ENCODE measurements around the gene RIMS4.
A peak's percentile ranks its signal among the peaks of the same experiment; 100 is the strongest.

RIMS4 gene

DNA sequence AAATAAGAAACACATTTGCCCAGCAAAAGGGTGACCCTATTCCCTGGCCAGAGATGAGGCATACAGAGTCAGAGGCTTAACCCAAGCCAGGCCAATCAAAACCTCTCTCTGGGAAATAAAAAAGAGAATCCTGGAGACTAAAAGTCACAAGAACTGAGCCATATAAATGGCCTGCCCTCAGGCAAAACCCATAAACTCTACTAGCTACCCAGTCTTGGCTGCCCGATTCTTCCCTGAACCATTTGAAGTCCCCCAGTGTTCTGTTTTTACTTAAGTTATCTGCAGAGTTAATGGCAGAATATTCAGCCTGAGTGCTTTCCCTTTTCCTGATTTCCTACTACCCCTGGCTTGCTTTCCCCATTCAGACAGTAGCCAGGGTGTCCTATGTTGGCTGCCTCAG lies 50.8 kb downstream of the RIMS4 start:
- peak; percentile 71 for DNase-seq

DNA sequence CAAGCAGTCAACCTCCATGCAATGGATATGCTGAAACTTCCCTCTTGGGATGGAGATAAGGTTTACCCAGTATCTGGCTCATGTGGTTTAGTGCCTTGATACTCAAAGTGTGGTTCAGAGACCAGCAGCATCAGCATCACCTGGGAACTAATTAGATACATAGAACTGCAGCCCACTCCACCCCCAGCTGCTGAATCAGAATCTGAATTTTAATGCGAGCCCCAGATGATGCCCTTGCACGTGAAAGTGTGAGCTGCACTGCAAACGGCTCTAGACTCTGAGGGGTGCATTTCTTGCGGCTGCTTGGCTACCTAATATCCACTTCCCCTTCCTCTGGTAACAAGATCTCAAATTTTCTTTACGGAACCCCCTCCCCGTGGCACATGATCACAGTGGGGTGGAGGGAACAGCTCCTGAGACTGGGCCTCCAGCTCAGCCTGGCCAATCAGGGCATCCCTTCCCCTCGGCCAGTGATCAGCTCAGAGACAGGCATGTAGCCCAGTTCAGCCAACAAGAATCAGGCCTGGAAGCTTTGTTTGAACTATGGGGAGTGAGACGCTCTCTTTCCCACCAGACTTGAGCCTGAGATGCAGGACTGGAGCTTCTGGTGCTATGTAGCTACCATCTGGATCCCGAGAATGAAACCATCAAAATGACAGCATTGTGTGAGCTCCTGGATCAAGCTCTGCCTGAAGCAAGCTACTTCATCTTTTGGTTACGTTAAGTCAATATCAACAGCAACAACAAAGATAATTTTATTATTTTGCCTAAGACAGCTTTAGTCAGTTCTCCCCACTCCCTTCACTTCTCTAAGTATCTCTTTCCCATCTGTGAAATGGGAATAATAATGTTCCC lies 51.9 kb downstream of the RIMS4 start:
- DNase-seq, result no peak

GRCh38 chr20:44756956-44757355 lies 53.4 kb downstream of the RIMS4 start:
- DNase-seq, result no peak

GRCh38 chr20:44756011-44756688 lies 54.2 kb downstream of the RIMS4 start:
- no peak for DNase-seq

GRCh38 chr20:44754554-44754953 lies 55.8 kb downstream of the RIMS4 start:
- peak; percentile 70 for DNase-seq

GRCh38 chr20:44752099-44752931 lies 58.0 kb downstream of the RIMS4 start:
- DNase-seq, result no peak

GRCh38 chr20:44750081-44750805 lies 60.1 kb downstream of the RIMS4 start:
- no peak for DNase-seq

DNA sequence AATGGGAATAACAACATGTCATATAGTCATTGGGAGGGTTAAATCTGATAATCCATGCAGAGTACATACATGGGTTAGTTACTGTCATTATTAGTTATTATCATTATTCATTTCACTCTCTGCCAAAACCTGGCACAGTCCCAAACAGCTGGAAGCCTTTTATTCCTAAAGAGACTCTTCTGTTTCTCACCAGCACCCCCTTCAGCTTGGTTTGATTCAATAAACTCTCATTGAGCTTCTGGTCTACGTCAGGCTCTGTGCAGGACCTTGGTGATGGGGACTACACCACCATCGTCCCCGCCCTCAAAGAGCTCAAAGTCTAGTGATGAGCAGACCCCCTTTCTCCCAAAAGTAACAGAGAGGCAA lies 62.4 kb downstream of the RIMS4 start:
- DNase-seq, result no peak

DNA sequence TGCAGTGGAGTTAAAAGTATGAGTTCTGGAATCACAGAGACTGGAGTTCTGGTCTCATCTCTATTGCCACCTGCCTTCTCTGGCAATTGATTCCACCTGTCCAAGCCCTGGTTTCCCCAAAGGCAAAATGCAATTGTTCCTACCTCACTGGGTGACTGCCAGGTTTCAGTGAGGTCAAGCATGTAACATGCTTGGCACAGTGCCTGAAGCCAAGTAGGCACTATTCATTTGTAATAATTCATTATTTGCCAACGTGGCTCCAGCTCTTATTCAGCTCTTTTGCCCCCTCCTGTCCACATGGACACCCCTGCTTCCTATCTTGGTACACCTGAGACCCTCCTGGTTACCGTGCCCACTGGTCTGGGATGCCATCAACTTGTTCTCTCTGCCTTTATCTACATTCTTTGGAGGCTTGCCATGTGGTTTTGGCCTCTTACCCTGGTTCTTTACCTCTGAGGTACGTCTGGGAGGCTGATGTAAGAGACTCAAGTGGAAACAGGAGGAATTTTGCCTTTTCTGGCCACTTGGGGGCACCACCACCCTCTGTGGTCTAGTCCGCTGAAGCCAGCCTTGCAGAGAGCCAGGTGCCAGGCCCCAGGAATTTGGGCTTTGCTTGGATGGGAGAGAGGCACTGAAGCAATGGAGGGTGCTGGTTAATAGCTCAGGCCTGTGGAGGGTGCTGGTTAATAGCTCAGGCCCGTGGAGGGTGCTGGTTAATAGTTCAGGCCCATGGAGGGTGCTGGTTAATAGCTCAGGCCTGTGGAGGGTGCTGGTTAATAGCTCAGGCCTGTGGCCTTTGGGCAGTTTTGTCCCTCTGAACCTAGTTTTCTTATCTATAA lies 63.0 kb downstream of the RIMS4 start:
- peak; percentile 91 for DNase-seq

DNA sequence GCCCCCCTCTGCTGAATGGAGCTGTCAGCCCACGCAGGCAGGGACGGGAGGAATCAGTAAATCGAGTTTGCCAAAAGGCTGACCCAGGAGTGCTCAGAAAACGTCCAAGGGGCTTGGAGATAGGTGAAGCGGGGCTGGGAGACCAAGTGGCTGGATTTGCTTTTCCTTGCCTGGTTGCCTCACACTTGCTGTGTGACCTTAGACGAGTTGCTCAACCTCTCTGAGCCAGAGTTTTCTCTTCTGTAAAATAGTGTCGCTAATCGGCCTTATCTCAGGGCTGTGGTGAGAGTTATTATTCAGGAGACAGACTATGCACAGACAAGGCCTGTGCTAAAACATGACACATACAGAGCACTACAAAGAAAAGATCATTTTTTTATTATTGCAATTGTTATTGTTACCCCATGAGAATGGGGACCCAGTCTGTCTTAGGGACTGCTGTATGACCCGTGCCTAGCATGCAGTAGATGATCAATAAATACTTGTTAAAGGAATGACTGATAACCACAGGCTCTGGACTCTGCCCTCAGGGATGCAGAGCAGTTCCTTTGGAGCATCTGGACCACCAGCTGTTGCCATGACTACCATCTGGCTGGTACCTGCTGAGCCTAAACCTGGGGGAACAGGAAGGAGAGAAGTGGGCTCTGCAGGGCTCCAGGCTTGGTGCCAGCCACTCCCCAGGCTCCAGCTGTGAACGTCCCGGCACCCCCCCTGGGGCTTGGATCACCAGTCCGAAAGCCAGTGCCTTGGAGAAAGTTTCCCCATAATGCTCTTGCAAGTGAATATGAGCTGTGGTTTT lies 63.8 kb downstream of the RIMS4 start:
- no peak for DNase-seq

DNA sequence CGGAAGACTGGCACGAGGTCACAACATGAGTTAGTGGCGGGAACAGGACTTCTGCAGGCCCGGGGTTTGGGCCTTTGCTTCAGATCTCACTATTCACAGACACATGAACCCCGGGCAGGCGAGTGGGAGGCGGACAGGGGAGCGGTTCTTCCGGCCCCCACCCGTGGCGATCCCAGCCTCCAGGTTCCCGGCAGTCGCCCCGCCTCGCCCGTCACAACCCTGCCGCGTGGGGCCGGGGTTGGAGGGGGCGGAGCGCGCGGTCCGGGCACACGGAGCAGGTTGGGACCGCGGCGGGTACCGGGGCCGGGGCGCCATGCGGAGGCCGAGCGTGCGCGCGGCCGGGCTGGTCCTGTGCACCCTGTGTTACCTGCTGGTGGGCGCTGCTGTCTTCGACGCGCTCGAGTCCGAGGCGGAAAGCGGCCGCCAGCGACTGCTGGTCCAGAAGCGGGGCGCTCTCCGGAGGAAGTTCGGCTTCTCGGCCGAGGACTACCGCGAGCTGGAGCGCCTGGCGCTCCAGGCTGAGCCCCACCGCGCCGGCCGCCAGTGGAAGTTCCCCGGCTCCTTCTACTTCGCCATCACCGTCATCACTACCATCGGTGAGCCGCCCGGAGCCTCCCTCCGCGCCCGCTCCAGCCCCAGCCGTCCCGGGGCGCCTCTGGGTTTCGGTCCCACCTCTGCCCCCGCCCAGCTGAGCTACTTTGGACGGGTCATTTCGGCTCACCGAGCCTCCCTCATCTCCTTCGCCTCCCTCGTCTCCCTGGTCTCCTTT lies 64.6 kb downstream of the RIMS4 start, which contains the start of gene KCNK15:
TSS of gene KCNK15 (plus strand) at position 268 of the 769 bp plus-strand sequence. CDS start at position 314, 46 bp downstream.
- no peak for DNase-seq

GRCh38 chr20:44745122-44745597 lies 65.2 kb downstream of the RIMS4 start:
- DNase-seq, result no peak

- no peak for DNase-seq
These were observed 66.3 kb downstream of the RIMS4 start for GRCh38 chr20:44743916-44744655.

DNA sequence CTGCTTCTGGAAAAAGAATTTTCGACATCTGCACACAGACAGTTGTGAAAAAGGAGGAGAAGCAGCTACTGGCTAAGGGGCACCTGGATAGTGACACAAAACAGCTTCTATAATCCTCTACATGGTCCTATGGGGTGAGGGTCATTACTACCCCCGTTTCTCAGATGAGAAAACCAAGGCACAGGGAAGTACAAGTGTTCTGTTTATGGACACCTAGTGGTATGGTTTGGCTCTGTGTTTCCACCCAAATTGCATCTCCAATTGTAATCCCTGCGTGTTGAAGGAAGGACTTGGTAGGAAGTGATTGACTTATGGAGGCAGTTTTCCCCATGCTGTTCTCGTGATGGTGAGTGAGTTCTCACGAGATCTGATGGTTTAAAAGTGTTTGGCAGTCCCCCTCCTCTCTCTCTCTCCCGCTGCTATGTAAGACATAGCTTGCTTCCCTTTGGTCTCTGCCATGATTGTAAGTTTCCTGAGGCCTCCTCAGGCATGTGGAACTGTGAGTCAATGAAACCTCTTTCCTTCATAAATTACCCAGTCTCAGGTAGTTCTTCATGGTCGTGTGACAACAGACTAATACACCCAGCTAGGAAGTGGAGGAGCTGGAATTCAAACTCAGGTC lies 67.2 kb downstream of the RIMS4 start:
- DNase-seq, result no peak

DNA sequence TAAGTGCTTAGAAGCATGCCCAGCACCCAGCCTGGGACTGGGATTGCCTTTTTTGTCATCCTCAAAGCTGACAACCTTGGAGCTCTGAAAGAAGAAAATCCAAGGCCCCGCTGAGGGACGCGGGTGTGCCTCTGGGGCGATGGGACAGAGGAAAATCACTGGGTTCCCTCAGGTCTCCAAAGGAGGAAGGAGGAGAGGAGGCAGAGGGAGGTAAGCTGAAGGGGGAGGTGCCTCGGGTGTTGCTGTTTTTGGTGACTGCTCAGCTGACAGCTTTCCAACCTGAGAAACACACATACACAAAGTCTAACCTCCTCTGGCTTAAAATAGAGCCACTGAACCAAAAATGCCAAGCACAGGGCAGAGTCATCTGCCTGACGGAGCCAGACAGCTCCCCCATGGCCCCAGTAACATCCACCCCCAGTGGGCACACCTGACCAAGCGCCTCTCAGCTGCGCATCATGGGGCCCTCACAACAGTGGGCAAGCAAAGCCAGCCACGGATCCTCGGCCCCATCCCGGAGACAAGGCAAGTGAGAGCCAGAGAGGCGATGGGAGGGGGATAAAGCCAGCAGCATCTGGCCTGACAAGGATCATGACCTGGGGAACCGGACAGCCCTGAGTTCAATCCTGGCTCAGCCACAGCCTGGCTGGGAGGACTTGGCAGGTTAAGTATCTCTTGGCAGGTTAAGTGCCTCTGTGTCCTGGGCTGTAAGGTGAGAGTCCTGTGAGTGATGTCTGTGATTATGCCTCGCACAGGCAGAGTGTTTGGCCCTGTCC lies 67.9 kb downstream of the RIMS4 start:
- no peak for DNase-seq

DNA sequence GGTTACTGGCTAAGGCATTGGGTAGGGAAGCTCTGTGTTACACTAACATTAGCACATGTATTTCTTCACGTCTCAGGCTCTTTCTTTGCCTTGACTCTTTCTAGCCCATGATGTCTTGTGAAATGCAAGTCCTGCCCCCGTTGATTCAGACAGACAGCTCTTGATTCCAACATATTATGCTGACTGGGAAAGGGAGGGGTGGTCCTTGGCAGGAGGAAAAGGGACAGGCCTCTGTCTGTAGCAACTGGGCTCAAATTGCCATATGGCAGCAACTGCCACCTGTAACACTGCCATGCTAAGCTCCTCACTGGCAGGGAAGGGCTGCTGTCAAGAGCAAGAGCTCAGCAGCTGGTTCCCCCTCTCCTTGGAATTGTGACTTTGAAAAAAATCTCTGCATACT lies 70.4 kb downstream of the RIMS4 start:
- no peak for DNase-seq

DNA sequence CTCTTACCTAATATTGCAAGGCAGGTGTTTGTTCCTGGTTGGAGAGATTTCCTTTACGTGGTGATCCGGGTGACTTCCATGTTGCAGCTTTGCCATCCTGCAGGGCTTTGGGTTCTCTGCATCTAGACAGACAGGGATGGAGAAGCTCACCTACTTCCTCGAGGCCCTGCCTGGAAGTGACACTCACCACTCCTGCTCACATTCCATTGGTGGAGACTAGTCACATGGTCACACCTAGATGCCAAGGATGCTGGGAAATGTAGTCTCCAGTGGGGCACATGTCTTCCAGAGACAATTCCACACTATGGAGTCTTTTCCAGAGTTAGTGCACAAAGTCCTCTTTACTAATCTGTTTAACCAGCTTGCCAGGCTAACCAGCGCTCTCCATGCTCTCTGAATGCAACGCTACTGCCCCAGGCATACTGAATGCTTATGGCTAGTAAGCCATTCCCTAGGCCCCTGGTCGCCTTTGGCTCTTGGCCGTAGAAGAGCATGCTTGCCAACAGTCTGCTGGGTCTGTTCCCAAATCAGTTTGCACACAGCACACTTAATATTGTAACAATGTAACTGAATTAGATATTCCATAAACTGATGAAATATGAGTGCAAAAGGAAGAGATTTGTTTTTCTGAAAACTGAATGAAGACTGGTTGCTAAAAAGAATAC lies 71.4 kb downstream of the RIMS4 start:
- DNase-seq, result peak; percentile 81

Measured in islet precursor cell (in vitro differentiated cells).